ENCODE measurements around the gene AKR1D1.
"Not testable (repeated sequence)": the region's sequence is repeated elsewhere in the genome, so short reads cannot be mapped to it uniquely, and the experiment has no call there.

AKR1D1 gene

DNA sequence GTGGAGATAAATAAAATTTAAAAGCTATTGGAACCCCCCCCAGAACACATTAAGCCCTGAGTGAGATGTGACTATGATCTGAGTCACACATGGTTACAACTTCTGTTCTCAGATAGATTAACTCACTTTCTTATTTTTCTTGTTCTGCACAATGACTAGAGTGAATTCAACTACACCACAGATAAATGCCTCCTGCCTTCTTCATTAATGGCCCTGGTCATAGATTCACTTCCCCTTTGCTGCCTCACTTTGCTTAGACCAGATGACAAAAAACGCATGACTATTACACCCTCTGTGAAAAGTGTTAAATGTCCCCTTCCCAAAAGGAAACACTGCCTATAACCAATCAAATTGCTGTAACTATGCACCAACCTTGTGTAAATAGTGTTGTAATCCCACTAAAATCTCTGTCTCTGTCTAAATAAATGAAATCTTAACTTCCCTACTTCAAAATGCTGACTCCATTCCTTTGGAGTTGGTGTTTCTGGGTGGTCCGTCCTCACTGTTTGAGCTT is 49.4 kb downstream of the AKR1D1 start:
- no peak for DNase-seq

DNA sequence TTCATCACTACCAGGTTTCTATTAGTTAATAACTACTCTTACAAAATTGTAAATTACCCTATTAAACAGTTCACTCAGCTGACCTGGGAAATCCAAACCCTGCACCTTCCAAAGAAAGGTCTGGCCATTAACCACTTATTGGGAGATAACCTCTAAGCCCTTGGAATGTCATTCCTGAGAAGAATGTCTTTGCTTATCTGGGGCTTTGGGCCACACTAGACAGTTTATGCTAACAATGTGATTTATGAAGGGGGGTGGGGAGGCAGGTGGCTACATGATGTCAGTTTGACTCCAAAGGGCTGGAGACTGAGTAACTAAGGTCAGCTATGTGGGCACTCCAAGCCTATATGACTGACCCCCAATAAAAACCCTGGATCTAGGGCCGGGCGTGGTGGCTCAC is 50.7 kb downstream of the AKR1D1 start:
- no peak for DNase-seq

DNA sequence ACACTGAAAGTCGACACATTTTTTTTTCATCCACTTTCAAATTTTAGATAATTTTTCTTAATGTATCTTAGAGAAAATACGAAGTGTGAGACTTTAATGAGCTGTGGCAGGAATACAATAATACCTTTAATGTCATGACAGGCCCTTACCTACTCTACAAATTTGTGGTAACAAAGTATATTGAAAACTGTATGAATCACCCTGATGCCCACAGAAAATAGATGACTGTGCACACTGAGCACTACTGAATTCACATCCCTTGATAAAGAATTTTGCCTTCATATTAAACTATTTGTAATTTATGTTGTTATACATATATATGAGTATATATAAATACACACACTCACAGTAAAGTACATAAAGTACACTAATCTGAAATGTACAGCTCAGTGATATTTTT is 51.7 kb downstream of the AKR1D1 start:
- DNase-seq, result no peak

DNA sequence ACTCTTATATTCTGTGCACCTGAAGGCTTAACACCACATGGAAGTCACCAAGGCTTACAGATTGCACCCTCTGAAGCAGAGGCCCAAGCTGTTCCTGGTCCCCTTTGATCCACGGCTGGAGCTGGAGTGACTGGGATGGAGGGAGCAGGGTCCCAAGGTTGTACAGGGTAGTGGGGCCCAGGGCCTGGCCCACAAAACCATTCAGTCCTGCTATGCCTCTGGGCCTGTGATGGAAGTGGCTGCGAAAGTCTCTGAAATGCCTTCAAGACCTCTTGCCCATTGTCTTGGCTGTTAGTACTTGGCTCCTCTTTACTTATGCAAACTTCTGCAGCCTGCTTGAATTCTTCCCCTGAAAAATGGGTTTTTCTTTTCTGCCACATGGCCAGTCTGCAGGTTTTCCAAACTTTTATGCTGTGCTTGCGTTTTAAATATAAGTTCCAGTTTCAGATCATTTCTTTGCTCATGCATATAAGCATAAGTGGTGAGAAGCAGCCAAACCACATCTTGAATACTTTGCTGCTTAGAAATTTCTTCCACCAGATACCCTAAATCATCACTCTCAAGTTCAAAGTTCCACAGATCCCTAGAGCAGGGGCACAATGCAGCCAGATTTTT is 53.4 kb downstream of the AKR1D1 start:
- DNase-seq, result no peak

DNA sequence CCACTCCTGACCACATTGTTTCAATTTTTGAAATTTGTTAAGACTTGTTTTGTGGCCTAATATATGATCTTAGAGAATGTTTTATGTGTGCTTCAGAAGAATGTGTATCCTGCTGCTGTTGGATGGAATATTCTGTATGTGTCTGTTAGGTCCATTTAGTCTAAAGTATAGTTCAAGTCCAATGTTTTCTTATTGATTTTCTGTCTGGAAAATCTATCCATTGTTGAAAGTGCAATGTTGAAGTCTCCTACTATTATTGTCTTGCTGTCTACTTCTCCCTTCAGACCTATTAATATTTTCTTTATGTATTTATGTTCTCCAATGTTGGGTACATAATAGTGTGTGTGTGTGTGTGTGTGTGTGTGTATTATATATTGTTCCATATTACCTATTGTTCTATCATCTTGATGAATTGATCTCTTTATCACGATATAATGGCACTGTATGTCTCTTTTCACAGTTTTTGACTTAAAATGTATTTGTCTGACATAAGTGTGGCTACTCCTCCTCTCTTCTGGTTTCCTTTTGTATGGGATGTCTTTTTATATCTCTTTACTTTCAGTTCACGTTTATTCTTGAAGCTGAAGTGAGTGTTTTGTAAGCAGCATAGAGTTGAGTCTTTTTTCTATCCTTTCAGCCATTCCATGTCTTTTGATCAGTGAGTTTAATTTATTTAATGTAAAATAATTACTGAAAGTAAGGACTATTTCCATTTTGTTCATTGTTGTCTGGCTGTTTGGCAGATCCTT is 61.3 kb downstream of the AKR1D1 start:
- no peak for DNase-seq

DNA sequence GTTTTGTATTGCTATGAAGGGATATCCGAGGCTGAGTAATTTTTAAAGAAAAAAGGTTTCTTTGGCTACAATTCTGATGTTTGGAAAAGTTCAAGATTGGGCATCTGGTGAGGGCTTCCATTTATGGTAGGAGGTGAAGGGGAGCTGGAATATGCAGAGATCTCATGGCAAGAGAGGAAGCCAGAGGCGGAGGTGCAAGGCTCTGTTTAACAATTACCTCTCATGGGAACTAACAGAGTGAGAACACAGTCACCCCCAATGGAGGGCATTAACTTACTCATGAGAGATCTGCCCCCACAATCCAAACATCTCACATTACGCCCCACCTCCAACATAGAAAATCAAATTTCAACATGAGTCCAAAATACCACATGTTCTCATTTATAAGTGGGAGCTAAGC is 62.0 kb downstream of the AKR1D1 start:
- no peak for DNase-seq

DNA sequence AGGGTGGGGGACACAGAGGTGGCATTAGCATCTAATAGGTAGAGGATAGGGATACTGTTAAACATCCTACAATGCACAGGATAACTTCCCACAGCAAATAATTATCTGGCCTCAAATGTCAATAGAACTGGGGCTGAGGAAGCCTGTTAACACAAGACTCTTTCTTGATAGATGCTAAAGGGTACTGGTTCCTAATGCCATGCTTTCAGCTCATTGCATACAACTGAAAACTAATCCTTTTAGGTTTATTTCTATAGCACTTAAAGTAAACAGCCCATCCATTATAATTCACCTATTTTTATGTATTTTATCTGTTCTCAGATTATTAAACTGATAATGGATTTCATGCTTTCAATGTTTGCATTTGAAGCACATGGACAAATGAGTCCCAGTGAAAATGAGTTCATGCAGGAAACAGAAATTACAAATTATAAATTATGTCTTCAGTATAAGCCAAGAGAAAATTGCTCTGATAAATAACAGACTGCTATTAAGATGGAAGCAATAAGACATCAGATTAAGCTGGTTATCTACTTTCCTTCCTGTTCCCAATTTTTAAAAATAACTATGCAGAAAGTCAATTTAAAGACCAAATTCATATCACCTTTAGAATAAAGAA is 66.4 kb downstream of the AKR1D1 start:
- DNase-seq, result no peak

DNA sequence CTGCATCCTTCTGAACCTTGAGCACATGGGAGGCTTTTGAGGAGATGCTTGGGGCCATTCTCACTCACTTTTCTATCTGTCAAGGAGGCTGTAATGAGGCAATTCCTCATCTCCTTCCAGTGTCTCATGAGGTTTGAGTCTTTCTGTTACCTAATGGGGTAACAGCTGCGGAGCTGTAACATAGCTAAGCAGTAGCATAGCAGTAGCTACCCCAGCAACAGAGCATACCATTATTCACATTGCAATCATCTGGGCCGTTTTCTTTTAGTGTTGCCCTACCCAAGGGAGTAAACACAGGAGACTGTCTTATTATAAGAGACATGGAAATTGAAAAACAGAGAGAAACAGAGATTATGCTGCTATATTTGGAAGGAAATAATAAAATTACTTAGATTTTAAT is 68.7 kb downstream of the AKR1D1 start:
- DNase-seq, result no peak

DNA sequence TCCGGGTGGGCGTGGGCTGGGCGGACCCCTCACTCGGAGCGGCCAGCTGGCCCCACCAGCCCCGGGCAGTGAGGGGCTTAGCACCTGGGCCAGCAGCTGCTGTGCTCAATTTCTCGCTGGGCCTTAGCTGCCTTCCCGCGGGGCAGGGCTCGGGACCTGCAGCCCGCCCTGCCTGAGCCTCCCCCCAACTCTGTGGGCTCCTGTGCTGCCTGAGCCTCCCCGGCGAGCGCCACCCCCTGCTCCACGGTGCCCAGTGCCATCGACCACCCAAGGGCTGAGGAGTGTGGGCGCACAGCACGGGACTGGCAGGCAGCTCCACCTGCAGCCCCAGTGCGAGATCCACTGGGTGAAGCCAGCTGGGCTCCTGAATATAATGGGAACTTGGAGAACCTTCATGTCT is 70.0 kb downstream of the AKR1D1 start:
- not testable (repeated sequence) for DNase-seq

DNA sequence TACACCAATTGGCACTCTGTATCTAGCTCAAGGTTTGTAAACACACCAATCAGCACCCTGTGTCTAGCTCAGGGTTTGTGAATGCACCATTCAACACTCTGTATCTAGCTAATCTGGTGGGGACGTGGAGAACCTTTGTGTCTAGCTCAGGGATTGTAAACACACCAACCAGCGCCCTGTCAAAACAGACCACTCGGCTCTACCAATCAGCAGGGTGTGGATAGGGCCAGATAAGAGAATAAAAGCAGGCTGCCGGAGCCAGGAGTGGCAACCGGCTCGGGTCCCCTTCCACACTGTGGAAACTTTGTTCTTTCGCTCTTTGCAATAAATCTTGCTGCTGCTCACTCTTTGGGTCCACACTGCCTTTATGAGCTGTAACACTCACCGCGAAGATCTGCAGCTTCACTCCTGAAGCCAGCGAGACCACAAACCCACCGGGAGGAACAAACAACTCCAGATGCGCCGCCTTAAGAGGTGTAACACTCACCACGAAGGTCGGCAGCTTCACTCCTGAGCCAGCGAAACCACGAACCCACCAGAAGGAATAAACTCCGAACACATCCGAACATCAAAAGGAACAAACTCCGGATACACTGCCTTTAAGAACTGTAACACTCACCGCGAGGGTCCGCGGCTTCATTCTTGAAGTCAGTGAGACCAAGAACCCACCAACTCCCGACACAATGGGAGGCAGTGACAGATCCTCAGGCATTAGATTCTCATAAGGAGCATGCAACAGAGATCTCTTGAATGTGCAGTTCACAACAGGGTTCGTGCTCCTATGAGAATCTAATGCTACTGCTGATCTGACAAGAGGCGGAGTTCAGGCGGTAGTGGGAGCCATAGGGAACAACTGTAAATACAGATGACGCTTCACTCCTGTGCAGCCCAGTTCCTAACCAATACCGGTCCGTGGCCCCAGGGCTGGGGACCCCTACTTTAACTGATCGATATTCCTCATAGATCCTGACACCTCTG is 70.8 kb downstream of the AKR1D1 start:
- not testable (repeated sequence) for DNase-seq

DNA sequence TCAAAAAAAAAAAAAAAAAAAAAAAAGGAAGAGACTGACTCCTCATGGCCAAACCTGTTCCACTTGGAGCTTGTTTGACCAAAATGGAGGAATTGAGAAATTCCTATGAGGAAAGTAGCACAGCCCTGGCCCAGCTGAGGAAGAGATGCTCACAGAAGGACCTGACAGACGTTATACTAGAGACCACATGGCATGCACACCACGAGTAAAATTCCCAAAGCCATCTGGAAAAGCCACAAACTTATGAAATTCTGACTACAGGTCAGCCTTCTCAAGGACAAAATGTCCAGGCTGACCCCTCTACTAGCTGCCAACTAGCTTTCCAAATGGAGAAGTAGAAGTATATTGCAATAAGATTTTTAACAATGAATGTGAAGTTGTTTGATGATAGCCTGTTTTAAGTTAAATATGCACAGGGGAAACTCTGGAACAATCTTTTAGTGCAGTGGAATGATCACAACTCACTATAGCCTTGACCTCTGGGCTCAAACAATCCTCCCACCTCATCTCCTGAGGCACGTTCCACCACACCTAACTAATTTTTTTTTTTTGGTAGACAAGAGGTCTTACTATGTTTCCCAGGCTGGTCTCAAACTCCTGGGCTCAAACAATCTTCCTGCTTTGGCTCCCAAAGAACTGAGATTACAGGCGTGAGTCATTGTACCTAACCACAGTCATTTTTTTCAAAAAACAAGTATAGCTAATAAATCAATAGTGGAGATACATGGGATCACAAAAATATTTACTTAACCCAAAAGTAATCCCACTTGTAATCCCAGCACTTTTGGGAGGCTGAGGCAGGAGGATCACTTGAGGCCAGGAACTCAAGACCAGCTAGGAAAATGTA is 75.7 kb downstream of the AKR1D1 start:
- DNase-seq, result no peak

DNA sequence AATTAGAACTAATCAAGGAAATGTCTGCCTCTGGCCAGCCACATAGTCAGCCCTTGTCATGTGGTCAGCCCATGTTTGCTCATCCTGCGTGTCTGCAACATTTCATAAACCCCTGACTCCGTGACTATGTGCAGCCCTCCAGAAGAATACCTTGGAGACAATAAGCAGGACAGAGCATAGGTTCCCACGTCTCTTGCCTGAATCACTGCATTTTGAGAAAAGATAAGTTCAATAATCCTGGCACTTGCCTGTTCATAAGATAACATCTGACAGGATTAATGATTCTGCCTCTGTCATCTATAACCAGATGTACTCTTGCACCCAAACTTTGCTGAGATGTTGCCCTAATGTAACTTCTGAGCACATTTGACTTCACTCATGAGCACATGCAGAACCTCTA is 78.4 kb downstream of the AKR1D1 start:
- DNase-seq, result no peak

DNA sequence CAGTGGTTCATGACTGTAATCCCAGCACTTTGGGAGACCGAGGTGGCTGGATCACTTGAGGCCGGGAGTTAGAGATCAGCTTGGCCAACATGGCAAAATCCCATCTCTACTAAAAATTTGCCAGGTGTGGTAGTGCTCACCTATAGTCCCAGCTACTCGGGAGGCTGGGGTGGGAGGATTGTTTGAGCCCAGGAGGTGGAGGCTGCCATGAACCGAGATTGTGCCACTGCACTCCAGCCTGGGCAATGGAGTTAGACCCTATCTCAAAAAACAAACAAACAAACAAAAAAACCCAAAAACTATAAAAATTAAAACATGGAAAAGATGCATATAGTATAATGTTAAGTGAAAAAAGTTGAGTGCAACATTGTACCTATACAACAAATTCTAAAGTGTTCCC is 81.4 kb downstream of the AKR1D1 start:
- no peak for DNase-seq

DNA sequence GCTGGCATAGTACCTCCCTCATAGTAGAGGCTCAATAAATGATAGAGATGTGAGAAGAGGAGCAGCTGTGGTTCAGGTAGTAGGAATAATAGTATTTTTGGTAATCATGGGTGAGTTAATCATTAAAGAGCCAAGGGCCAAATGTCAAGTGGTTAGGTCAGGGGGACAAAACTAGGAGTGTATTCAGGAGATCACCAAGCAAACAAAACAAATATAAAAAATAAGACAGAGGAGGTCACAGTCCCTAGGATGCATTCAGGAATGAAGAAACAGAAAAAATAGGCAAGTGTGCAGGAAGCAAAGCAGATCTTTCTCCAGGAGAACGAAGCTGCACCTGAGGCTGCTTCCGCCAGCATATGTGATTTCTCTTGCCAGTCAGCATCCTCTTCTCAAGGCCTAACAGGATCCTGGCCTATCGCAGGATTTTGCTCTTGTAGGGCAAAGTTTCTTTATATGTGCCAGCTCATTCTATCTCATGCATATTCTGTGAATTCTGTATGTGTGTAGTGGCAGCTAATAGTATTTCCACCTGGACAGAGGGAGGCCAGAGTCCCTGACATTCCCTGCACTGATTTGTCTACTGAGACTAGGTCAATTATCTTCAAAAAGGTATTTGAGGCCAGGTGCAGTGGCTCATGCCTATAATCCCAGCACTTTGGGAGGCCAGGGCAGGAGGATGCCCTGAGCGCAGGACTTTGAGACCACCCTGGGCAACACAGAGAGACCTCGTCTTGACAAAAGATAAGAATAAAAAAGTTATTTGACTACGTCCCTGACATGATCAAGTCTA is 82.7 kb downstream of the AKR1D1 start:
- DNase-seq, result no peak

DNA sequence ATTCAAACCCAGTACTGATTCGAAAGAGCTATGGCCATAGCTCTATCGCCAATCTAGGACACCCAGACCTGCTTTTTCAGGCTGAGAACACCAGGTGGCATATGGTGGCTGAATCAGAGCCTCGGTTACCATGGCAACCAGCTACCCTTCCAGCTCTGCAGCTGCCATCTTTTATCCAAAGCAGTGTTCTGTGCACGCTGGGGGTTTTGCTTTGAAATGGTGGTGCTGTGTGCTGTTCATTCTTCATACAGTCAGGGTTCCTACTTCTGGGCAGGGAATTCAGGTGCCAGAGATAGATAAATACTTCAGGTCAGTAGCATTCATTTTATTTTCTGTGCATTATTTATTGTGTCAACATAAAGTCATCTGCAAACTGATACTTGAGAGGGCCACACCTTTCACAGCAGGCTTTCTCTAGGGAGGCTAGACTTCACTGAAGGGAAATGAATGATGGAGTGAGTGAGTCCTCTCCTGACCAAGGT is 85.4 kb downstream of the AKR1D1 start:
- DNase-seq, result peak; percentile 94

DNA sequence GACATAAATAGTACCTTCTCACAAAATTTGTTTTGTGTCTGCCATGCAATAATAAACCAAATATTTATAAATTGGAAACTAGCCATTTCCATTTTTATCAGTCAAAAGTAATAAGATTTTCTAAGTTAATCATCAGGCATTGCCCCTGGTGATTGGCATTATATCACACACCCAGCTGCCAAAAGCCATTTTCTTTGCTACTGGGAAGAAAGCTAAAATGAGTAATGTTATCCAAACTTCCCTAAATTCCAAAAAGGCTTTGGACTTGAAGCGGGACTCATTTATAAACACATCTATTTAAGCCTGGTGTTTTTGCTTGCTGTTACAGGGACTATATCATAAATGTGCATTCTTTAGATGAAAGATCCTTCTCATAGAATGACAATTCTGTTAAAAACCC is 86.0 kb downstream of the AKR1D1 start:
- no peak for DNase-seq

DNA sequence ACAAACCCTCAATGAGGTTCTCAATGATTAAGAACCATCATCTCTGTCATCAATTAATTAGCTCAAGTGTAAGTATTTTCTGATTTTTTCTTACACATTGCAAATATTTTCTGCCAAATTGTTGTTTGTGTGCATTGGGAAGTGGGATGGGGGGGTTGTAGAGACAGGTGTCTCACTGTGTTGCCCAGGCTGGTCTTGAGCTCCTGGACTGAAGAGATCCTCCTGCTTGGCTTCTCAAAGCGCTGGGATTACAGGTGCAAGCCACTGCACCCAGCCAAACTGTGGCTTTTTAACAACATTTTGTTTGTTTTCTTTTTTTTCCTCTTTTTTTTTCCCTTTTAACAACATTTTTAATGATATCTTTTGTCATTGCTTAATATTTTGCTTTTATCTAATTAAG is 87.5 kb downstream of the AKR1D1 start:
- DNase-seq, result no peak

DNA sequence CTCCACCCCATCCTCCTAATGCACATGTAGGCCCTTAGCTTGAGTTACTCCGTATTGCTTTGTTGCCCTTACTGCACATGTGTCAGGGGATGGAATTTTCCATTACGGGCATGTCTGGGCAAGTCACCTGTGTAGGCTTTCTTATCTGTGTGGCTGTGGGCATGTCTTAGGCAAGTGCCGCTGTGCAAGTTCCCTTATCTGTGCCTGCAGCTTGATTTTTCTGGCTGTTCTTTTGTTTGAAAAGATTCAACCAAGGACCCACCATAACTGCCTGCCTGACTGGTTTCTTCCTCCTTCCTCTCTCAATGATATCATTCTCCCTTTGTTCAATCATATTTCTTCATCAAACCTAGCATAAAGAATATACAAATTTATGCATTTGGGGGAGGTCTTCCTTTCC is 88.5 kb downstream of the AKR1D1 start:
- DNase-seq, result no peak

DNA sequence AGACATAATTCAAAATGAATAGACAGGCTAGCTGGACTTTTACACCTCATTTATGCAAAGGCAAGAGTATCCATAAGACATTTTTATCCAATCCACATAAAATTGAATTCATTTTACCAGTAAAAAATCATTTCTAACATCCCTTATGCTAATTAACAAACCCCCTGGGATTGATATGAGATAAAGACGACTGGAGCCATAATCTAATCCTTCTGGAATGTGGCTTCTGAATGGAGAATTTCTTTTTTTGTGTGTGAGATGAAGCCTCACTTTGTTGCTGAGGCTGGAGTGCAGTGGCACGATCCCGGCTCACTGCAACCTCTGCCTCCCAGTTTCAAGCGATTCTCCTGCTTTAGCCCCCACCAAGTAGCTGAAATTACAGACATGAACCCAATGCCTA is 90.4 kb downstream of the AKR1D1 start:
- DNase-seq, result no peak

DNA sequence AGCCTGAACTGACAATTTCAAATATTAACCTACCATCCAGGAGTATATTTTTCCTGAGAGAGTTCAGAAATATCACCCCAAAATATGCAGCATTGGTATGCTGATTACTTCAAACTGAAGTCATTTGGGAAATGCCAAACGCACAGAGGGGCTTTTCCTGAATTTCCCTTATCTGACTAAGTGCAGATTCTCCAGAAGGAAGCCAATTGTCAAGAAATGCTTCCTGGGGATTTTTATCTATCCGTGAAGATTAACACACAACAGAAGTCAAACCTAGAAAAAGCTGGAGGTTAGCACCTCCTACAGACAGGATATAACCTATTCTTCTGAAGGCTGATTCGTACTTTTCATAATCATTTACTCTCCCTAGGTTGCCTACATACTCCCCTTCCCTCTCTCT is 91.0 kb downstream of the AKR1D1 start:
- no peak for DNase-seq

DNA sequence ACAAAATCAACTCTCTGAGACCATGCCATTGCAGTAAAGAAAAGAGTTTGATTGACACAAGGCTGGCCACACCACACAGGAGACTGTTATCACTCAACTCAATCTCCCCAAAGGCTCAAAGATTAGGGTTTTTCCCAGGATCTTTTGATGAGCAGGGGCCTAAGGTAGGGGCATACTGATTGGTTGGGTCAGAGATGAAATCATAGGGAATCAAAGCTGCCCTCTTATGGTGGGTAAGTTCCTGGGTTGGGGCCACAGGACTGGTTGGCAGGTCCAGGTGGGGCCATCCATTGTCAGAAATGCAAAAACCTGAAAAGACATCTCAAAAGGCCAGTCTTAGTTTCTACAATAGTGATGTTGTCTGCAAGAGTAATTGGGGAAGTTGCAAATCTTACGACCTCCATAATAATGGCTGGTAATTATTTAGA is 91.6 kb downstream of the AKR1D1 start:
- no peak for DNase-seq
